ENCODE data around the gene ELP2. TPM values are rescaled to one million over a fixed set of nuclear protein-coding genes. Genes with fewer than 3 reads are reported as not detected.

Gene ELP2
- total RNA-seq, 2 experiments from 2014 or later: 40.3 to 50.5 TPM

- intact Hi-C loops (cut with micrococcal nuclease; ENCODE audit: unreplicated experiment): no loop called here
Measured at GRCh38 chr18:36120297-36120696, 9.4 kb upstream of the ELP2 start.

GRCh38 chr18:36124841-36125240, 4.9 kb upstream of the ELP2 start:
- intact Hi-C loops (cut with micrococcal nuclease; ENCODE audit: unreplicated experiment): no loop called here

More at GRCh38 chr18:36120297-36120696, 9.4 kb upstream of the ELP2 start:
- H4K20me1 ChIP-seq (ENCODE audit: insufficient read depth, low read length): no peaks in the 10 kb centered on the region
- H2AFZ ChIP-seq (ENCODE audit: low read length): no peak overlapping the region
- peaks cover 49% of the 10 kb centered on the region for H3K36me3 ChIP-seq (ENCODE audit: insufficient read depth, low read length)
- no peaks in the 10 kb centered on the region for H3K9me2 ChIP-seq (ENCODE audit: insufficient read depth, low read length)
- no peaks in the 10 kb centered on the region for H3K9me3 ChIP-seq (ENCODE audit: low read length)
- no peak overlapping the region for H3K27ac ChIP-seq (ENCODE audit: low read depth, low read length, poor library complexity, severe bottlenecking)
- no peak for DNase-seq (ENCODE audit: low spot score)
- ChIA-PET CTCF (ENCODE audit: unreplicated experiment) (no interaction called here), POLR2A (interaction anchor here (0.6 to 1.0 kb wide), 2 partner anchors 13 to 20 kb away, joined by 3 read pairs; no protein-coding TSS in a partner anchor)
- no peak overlapping the region for H3K4me3 ChIP-seq (ENCODE audit: low read depth, low read length, poor library complexity, severe bottlenecking)
- no peak overlapping the region for H3K4me2 ChIP-seq (ENCODE audit: low read length)
- no peaks in the 10 kb centered on the region for H3K79me2 ChIP-seq (ENCODE audit: insufficient read depth, low read depth, low read length)
- BruUV-seq (replicated peaks): no TSS peak
- no peak for TF ChIP-seq EZH2phosphoT487 (IDR thresholded peaks at IDR 0.05; ENCODE audit: borderline replicate concordance, low read depth, low read length)
- TF ChIP-seq CTCF (conservative IDR thresholded peaks at IDR 0.05; ENCODE audit: low read length): no peak
- H3K4me1 ChIP-seq (ENCODE audit: insufficient read depth, low read length, poor library complexity, severe bottlenecking): no peaks in the 10 kb centered on the region

More at GRCh38 chr18:36124841-36125240, 4.9 kb upstream of the ELP2 start:
- TF ChIP-seq EZH2phosphoT487 (IDR thresholded peaks at IDR 0.05; ENCODE audit: borderline replicate concordance, low read depth, low read length) (no peak), CTCF (conservative IDR thresholded peaks at IDR 0.05; ENCODE audit: low read length) (no peak)
- ChIA-PET CTCF (ENCODE audit: unreplicated experiment) (no interaction called here), POLR2A (interaction anchor here (0.6 kb wide), 1 partner anchor 22 kb away, joined by 4 read pairs; no protein-coding TSS in a partner anchor)
- H3K36me3 ChIP-seq (ENCODE audit: insufficient read depth, low read length): peaks cover 43% of the 10 kb centered on the region
- H3K4me3 ChIP-seq (ENCODE audit: low read depth, low read length, poor library complexity, severe bottlenecking): no peak overlapping the region
- DNase-seq (ENCODE audit: low spot score): no peak
- peaks cover 19% of the 10 kb centered on the region; the same call in 1 of the 2 replicates for H3K79me2 ChIP-seq (ENCODE audit: insufficient read depth, low read depth, low read length)
- no peaks in the 10 kb centered on the region for H4K20me1 ChIP-seq (ENCODE audit: insufficient read depth, low read length)
- H3K9me3 ChIP-seq (ENCODE audit: low read length): no peaks in the 10 kb centered on the region
- H2AFZ ChIP-seq (ENCODE audit: low read length): no peak overlapping the region
- H3K4me1 ChIP-seq (ENCODE audit: insufficient read depth, low read length, poor library complexity, severe bottlenecking): peaks cover 8% of the 10 kb centered on the region
- H3K4me2 ChIP-seq (ENCODE audit: low read length): no peak overlapping the region
- no peak overlapping the region for H3K27ac ChIP-seq (ENCODE audit: low read depth, low read length, poor library complexity, severe bottlenecking)
- no peaks in the 10 kb centered on the region for H3K9me2 ChIP-seq (ENCODE audit: insufficient read depth, low read length)
- BruUV-seq (replicated peaks): no TSS peak

Measured in OCI-LY7 (cell line).